C4-2B (cell line): ENCODE results near the gene RPAP3.

ENCODE experiments used
- H3K27ac ChIP-seq: fragments of 450-650 bp; 2 replicates; pipeline ENCODE4 v1.5.1; 2017
- ZFX ChIP-seq: fragments of 450-650 bp; IDR thresholded peaks from 2 replicates; pipeline ENCODE4 v1.6.1; 2017
- TF ChIP-seq, protein P1 (sequence below): fragments of 450-650 bp; conservative IDR thresholded peaks from 2 replicates; pipeline ENCODE4 v1.5.1; 2017; ENCODE audit warnings: mild to moderate bottlenecking

Gene RPAP3, protein sequence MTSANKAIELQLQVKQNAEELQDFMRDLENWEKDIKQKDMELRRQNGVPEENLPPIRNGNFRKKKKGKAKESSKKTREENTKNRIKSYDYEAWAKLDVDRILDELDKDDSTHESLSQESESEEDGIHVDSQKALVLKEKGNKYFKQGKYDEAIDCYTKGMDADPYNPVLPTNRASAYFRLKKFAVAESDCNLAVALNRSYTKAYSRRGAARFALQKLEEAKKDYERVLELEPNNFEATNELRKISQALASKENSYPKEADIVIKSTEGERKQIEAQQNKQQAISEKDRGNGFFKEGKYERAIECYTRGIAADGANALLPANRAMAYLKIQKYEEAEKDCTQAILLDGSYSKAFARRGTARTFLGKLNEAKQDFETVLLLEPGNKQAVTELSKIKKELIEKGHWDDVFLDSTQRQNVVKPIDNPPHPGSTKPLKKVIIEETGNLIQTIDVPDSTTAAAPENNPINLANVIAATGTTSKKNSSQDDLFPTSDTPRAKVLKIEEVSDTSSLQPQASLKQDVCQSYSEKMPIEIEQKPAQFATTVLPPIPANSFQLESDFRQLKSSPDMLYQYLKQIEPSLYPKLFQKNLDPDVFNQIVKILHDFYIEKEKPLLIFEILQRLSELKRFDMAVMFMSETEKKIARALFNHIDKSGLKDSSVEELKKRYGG

DNA sequence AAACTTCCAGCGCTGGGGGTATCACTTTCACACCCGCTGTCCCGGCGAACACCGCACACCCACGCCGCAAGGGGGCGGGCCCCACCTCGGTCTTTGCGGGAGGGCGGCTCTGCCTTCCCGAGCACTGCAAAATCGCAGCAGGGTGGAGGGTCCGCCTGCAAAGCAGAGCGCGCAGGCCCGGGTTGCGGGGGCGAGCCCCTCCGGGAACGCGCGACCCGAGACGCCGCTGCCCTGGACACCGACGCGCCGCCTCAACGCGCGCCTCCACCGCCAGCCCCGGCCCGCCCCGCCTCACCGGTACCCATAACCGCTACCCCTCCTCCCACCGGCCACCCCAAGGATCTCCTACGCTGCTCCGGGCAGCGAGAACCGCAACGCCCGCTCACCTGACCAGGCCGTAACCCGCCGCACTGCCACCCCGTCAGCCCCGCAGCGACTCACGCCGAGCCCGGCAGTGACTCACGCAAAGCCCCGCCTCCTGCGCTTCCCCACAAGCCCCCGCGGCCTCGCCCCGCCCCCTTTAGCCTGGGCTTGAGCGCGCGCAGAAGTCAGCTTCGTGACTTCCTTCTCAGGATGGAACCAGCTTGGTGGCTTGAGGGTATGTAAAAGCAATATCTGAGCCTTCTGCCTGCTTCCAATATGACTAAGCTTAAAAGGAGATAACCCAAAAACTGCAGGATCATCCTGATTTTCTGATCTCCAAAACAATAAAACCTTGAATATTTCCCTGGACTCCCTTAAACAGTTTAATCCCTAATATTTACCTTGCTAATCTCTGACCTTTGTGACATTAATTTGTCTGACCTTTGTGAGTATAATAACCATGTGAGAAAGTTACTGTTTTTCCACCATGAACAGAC, at the start of gene RPAP3:
TSS of gene RPAP3 (minus strand) at position 465 of the 860 bp plus-strand sequence. CDS start 3,190 bp downstream, outside the sequence.
- peak within 1 kb of the TSS; percentile 81 for H3K27ac ChIP-seq
- TF ChIP-seq, protein P1, sequence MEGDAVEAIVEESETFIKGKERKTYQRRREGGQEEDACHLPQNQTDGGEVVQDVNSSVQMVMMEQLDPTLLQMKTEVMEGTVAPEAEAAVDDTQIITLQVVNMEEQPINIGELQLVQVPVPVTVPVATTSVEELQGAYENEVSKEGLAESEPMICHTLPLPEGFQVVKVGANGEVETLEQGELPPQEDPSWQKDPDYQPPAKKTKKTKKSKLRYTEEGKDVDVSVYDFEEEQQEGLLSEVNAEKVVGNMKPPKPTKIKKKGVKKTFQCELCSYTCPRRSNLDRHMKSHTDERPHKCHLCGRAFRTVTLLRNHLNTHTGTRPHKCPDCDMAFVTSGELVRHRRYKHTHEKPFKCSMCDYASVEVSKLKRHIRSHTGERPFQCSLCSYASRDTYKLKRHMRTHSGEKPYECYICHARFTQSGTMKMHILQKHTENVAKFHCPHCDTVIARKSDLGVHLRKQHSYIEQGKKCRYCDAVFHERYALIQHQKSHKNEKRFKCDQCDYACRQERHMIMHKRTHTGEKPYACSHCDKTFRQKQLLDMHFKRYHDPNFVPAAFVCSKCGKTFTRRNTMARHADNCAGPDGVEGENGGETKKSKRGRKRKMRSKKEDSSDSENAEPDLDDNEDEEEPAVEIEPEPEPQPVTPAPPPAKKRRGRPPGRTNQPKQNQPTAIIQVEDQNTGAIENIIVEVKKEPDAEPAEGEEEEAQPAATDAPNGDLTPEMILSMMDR = peak; percentile 87
- TF ChIP-seq ZFX = peak; percentile 81

DNA sequence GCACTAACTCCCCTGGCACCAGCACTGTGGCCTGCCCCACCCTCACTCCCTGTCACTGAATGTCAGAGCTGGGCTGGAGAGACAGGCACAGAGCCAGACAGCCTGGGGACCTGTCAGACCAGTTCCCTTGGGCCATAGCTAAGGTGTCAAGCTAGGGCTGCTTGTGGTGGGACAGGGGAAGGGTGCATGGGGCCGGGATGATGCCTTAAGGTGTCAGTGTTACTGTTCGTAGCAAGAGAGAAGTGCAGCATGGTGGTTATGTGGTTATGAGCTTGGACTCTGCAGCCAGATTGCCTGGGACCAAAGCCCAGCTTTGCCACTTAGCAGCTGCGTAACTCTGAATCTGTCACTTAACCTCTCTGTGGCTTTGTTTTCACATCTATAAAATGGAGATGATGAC, 49.1 kb upstream of the RPAP3 start:
- H3K27ac ChIP-seq = peak overlapping the region; percentile 73
- TF ChIP-seq ZFX = no peak
- TF ChIP-seq, protein P1 = no peak

DNA sequence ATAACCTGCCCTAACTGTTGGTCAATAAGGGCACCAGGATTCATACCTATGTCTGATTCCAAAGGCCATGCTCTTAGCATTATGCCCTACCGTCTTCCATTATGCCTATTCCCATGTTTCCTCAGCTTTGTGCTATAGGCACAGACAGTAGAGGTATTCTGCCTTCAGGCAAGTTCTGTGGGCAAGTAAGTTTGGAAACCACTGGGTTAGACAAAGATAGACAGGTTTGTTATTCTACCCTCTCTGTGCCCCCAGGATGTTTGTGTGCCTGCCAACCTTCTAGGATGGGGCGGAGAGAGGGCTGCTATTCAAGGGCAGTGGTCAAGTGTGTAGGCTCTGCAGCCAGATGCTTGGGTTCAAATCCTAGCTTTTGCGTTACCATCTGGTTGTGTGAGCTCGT, 48.3 kb upstream of the RPAP3 start:
- TF ChIP-seq ZFX = no peak
- TF ChIP-seq, protein P1 = no peak
- peak overlapping the region; percentile 73 for H3K27ac ChIP-seq

DNA sequence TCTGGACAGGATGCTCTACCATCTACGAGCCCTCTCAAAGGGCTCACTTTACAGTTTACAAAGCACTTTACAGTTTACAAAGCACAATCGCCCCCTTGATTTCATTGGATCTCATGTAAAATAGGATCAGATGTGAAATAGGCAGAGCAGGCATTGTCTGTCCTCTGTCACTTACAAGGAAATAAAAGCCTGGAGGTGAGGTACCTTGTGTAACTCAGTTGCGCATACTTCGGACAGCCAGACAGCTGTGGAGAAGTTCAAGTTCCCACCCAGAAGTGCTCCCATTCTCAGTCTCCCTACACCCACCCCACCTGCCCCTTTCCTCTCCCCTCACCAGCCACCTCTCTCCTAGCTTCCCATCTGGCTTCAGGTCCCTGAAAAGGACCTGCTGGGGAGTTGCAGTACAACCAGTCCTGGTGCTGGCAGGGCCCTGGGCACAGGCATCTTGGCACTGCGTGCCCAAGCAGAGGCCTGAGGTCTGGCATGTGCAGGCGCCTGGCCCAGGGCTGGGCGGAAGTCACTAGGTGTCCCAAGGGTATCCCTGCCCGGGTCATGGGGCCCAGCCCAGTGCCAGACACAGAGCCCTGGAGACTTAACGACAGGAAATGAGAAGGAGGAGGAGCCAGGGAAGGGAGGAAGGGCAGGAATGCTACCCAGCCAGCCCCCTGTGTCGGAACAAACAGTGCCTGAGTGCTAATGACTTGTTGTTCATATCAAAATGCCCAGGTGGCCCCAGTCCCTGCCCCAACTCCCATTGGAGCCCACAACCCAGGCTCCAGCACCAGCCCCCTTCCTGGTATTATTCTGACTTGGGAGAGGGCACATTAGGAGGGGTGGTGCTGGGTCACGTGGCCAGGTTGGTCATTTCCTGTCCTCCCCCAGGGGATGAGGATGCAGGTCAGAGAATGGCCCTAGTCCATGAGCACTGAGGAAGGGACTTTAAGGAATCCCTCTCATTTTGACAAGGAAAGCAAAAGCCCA, 47.5 kb upstream of the RPAP3 start:
- peak overlapping the region; percentile 73 for H3K27ac ChIP-seq
- TF ChIP-seq, protein P1 = no peak
- TF ChIP-seq ZFX = no peak

DNA sequence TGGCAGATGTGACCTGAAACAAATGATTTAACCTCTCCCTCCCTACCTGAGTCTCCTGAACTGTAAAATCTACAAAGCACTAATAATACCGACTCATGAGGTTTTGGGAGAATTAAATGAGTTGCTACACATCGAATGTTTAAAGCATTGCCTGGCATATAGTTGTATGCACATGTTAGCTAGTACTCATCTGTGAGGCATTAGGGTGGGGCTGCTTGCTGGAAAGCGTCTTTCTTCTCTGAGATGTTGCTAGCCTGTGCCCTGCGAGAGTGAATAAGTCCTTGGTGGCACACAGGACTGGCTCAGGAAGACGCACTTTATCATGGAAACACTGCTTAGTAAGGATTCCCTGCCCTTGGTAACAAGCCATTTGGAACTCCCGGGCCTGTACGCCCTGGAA, 46.7 kb upstream of the RPAP3 start:
- TF ChIP-seq, protein P1 = no peak
- no peak for TF ChIP-seq ZFX
- H3K27ac ChIP-seq = peak overlapping the region; percentile 73

DNA sequence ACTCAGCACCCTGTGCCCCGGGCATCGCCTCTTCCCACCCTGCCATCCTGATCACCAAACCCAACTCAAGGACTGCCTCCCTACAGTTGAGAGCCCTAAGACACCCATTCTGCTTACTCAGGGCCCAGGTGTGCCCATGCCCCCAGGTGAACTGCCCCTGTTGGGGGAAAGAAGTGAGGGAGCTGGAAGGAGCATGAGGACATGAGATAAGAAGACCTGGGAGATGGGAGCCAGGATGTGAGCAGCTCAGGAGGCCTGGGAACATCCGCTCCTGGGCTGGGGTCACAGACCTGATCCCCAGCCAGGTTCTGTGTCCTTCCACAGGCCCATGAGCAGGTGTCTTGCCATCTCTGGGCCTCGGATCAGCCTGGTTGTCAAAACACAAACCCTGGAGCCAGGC, 46.3 kb upstream of the RPAP3 start:
- TF ChIP-seq, protein P1 = no peak
- no peak for TF ChIP-seq ZFX
- peak overlapping the region; percentile 73 for H3K27ac ChIP-seq
